Transverse colon (tissue), 4 donors: ENCODE data around the gene PARP4. TPM values are rescaled to one million over a fixed set of nuclear protein-coding genes. Genes with fewer than 3 reads are reported as not detected.
"Not testable (repeated sequence)": the region's sequence is repeated elsewhere in the genome, so short reads cannot be mapped to it uniquely, and the experiment has no call there.

Source experiments
- DNase-seq: peaks from one replicate; pipeline ENCODE4 v3.0.0-alpha.2; 2019
- H3K27ac ChIP-seq, 4 donors: fragments of 200-600 bp; sonication (generic); 2 replicates each; pipeline ENCODE4 v1.5.1; 2016 to 2018; ENCODE audit warnings: inconsistent platforms in 4 of 4
- H3K27me3 ChIP-seq: fragments of 200-600 bp; sonication (generic); 2 replicates; pipeline ENCODE4 v1.5.1; 2017; ENCODE audit warnings: inconsistent platforms
- H3K36me3 ChIP-seq, 4 donors: fragments of 200-600 bp; sonication (generic); 2 replicates each; pipeline ENCODE4 v1.5.1; 2017 to 2019; ENCODE audit warnings: inconsistent platforms in 4 of 4
- H3K4me1 ChIP-seq, 4 donors: fragments of 200-600 bp; sonication (generic); 2 replicates each; pipeline ENCODE4 v1.5.1; 2017 to 2020; ENCODE audit warnings: inconsistent platforms in 4 of 4
- H3K4me3 ChIP-seq, 4 donors: fragments of 200-600 bp; sonication (generic); 1 replicate in 1 of 4; 2 replicates in 3 of 4; pipeline versions ENCODE4 v1.5.1 to v1.6.1; 2017 to 2019; ENCODE audit warnings: inconsistent platforms in 4 of 4
- H3K9me3 ChIP-seq, 2 donors: fragments of 200-600 bp; sonication (generic); 2 replicates each; pipeline ENCODE4 v1.5.1; 2017 to 2019; ENCODE audit warnings: inconsistent platforms in 2 of 2
- CTCF ChIP-seq, 5 experiments: fragments of 200-600 bp in 3 of 5; fragments of 450-650 bp in 2 of 5; sonication (generic) in 3 of 5; IDR thresholded peaks; 1 replicate in 2 of 5; 2 replicates in 3 of 5; pipeline ENCODE4 v1.5.1; 2016 to 2017; ENCODE audit warnings: antibody characterized with exemption in 5 of 5, inconsistent platforms in 3 of 5, mild to moderate bottlenecking in 2 of 5, moderate library complexity in 1 of 5
- EP300 ChIP-seq: sonication (generic); formaldehyde crosslinking; IDR thresholded peaks from one replicate; pipeline ENCODE4 v1.6.1; 2017; ENCODE audit warnings: antibody characterized with exemption, low read depth
- POLR2A ChIP-seq: fragments of 450-650 bp; IDR thresholded peaks from one replicate; pipeline ENCODE4 v1.6.1; 2016; ENCODE audit warnings: antibody characterized with exemption, mild to moderate bottlenecking, moderate library complexity
- POLR2AphosphoS5 ChIP-seq, 3 donors: sonication (generic); formaldehyde crosslinking; IDR thresholded peaks; one replicate each; pipeline ENCODE4 v1.6.1; 2016; ENCODE audit warnings: antibody characterized with exemption in 3 of 3
- WGBS, 2 donors: methylation state at CpG; one replicate each; pipeline ENCODE4 v1.1.5; 2018; ENCODE audit warnings: low coverage in 1 of 2; 5-methylcytosine and 5-hydroxymethylcytosine counted together
- in situ Hi-C, 4 donors: fragments of 200-750 bp; cut with MboI; loops; one replicate each; pipeline versions ENCODE4 v1.15.0 to v1.15.1; 2017; ENCODE audit warnings: low sequenced_read_pairs in 3 of 4, low pct_ligation_motif_present in 1 of 4, low pct_unique_long_range_greater_than_20kb in 1 of 4
- intact Hi-C: fragments of 100-400 bp; cut with DNase I; formaldehyde crosslinking; loops from one replicate; pipeline ENCODE4 v1.15.1; 2023; ENCODE audit warnings: low total_unique reads
- total RNA-seq, 4 donors: library from RNA; depleted of rRNA; stranded (reverse); fragments of >200 nt; gene quantifications; one replicate each; pipeline ENCODE4 v1.1.0, GENCODE V29; 2016

Gene PARP4
- total RNA-seq, 4 donors from 2014 or later, result 120 to 176 (median 147) TPM

GRCh38 chr13:24456396-24456795 lies 56.2 kb downstream of the PARP4 start:
- no peak for TF ChIP-seq EP300
- TF ChIP-seq POLR2A, result no peak
- TF ChIP-seq POLR2AphosphoS5 (IDR thresholded peaks at IDR 0.05), result no peak
- no peak for TF ChIP-seq CTCF (IDR thresholded peaks at IDR 0.05)
- 92% methylated on average over 5 to 8 of the region's 8 CpGs for WGBS, 2 donors
- Histone ChIP-seq H3K4me1 (no peaks in the 10 kb centered on the region), H3K9me3 (no peaks in the 10 kb centered on the region), H3K27me3 (no peaks in the 10 kb centered on the region), H3K36me3 (peaks cover 0 to 78% (median 35%) of the 10 kb centered on the region in 4 donors), H3K27ac (no peak overlapping the region), H3K4me3 (no peak overlapping the region)
- intact Hi-C loops (no loop called here), in situ Hi-C loops (no loop called here)
- no peak for DNase-seq

- no peak overlapping the region for H3K27ac ChIP-seq
- H3K4me3 ChIP-seq, result no peak overlapping the region
- no peaks in the 10 kb centered on the region for H3K9me3 ChIP-seq
- WGBS, 2 donors, result 90 to 94% methylated on average over 5 to 6 of the region's 6 CpGs
- H3K27me3 ChIP-seq, result no peaks in the 10 kb centered on the region
- intact Hi-C loops (loop anchor here (2.0 kb wide), 1 partner anchor 41 kb away; no protein-coding TSS in a partner anchor), in situ Hi-C loops (no loop called here)
- TF ChIP-seq POLR2AphosphoS5 (IDR thresholded peaks at IDR 0.05) (peak in 1 of 3 donors; percentile 14), CTCF (IDR thresholded peaks at IDR 0.05) (no peak), POLR2A (no peak), EP300 (no peak)
- H3K36me3 ChIP-seq, result peaks cover 0 to 81% (median 36%) of the 10 kb centered on the region in 4 donors
- no peak for DNase-seq
- H3K4me1 ChIP-seq, result no peaks in the 10 kb centered on the region
Measured at GRCh38 chr13:24454056-24454455, 58.5 kb downstream of the PARP4 start.

DNA sequence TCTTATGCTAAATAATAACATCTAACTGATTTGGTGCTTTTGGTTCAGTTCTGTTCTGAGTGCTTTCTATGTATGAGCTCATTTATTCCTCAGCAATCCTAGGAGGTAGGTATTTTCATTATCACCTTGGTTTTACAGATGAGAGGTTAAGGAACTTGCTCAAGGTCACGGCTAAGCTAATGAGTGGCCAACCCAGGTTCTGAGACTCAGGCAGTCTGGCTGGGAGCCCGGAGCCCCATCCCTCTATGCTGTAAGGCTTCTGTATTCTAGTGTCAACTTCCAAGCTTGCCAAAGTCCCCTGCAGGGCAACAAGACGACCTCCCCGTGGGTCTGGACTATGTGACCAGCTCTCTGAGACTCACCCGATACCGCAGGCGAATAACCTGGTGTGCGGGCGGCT lies 60.5 kb downstream of the PARP4 start:
- DNase-seq, result no peak
- peaks cover 0 to 75% (median 29%) of the 10 kb centered on the region in 4 donors for H3K36me3 ChIP-seq

GRCh38 chr13:24450530-24450929 lies 62.0 kb downstream of the PARP4 start:
- H3K36me3 ChIP-seq, result peaks cover 0 to 68% (median 27%) of the 10 kb centered on the region in 4 donors

More for the DNA sequence above, 60.5 kb downstream of the PARP4 start:
- intact Hi-C loops (no loop called here), in situ Hi-C loops (no loop called here)
- no peak overlapping the region for H3K4me3 ChIP-seq
- no peaks in the 10 kb centered on the region for H3K9me3 ChIP-seq
- no peak for TF ChIP-seq EP300
- TF ChIP-seq CTCF (IDR thresholded peaks at IDR 0.05), result no peak
- H3K27ac ChIP-seq, result no peak overlapping the region
- H3K27me3 ChIP-seq, result no peaks in the 10 kb centered on the region
- H3K4me1 ChIP-seq, result no peaks in the 10 kb centered on the region
- WGBS, 2 donors, result 90 to 95% methylated on average over 2 to 9 of the region's 9 CpGs

DNA sequence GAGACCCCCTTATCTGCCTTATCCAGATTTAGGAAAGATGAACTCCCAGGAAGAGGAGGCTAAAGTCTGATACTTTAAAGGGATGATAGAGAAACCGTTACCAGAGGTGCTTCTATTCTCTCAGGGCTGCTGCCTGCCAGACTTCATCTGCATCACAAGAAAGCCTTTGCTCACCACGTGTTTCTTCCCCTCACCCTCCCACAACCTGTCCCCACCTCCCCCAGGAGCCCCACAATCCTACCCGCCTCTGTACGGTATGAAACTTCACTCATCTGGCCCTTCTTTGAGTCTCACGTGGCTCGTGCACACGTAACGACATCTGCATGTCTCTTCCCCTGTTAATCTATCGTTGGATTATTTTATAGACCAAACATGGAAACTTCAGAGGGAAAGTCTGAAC lies 67.7 kb downstream of the PARP4 start:
- H3K27me3 ChIP-seq, in situ Hi-C loops, H3K9me3 ChIP-seq, intact Hi-C loops, H3K4me3 ChIP-seq, DNase-seq, H3K4me1 ChIP-seq, H3K27ac ChIP-seq: not testable (repeated sequence)
- peaks cover 0 to 46% (median 14%) of the 10 kb centered on the region in 4 donors for H3K36me3 ChIP-seq
- 91% methylated on average over 7 to 9 of the region's 9 CpGs for WGBS, 2 donors

More at GRCh38 chr13:24450530-24450929, 62.0 kb downstream of the PARP4 start:
- no peak for TF ChIP-seq EP300
- no peak for TF ChIP-seq POLR2A
- TF ChIP-seq CTCF (IDR thresholded peaks at IDR 0.05), result no peak
- TF ChIP-seq POLR2AphosphoS5 (IDR thresholded peaks at IDR 0.05), result no peak
- Histone ChIP-seq H3K9me3 (no peaks in the 10 kb centered on the region), H3K27me3 (no peaks in the 10 kb centered on the region), H3K4me1 (no peaks in the 10 kb centered on the region), H3K4me3 (no peak overlapping the region), H3K27ac (no peak overlapping the region)
- 89 to 90% methylated on average over 2 to 6 of the region's 6 CpGs for WGBS, 2 donors
- intact Hi-C loops (no loop called here), in situ Hi-C loops (no loop called here)
- no peak for DNase-seq
